Esophagus muscularis mucosa (tissue), 4 donors: ENCODE measurements around the gene DSCAML1. TPM values are rescaled to one million over a fixed set of nuclear protein-coding genes. Genes with fewer than 3 reads are reported as not detected.

Experiments used
- DNase-seq: peaks from one replicate; pipeline ENCODE4 v3.0.0-alpha.2; 2017; ENCODE audit errors: extremely low spot score
- H3K27ac ChIP-seq, 4 donors: fragments of 200-600 bp; sonication (generic); replicated peaks in 1 of 4; 1 replicate in 3 of 4; 2 replicates in 1 of 4; pipeline ENCODE4 v1.5.1; 2016 to 2019; ENCODE audit warnings: mild to moderate bottlenecking in 1 of 4
- H3K27me3 ChIP-seq, 4 donors: fragments of 200-600 bp; sonication (generic); one replicate each; pipeline versions ENCODE4 v1.5.1 to v1.6.0; 2016 to 2019
- H3K36me3 ChIP-seq, 4 donors: fragments of 200-600 bp; sonication (generic); one replicate each; pipeline ENCODE4 v1.5.1; 2016 to 2019
- H3K4me1 ChIP-seq, 4 donors: fragments of 200-600 bp; sonication (generic); one replicate each; pipeline ENCODE4 v1.5.1; 2016 to 2019
- H3K4me3 ChIP-seq, 4 donors: fragments of 200-600 bp; sonication (generic); 1 replicate in 2 of 4; 2 replicates in 2 of 4; pipeline ENCODE4 v1.5.1; 2016 to 2019; ENCODE audit warnings: mild to moderate bottlenecking in 4 of 4, moderate library complexity in 1 of 4
- H3K9me3 ChIP-seq, 4 donors: fragments of 200-600 bp; sonication (generic); 1 replicate in 3 of 4; 2 replicates in 1 of 4; pipeline ENCODE4 v1.5.1; 2016 to 2019
- EP300 ChIP-seq: sonication (generic); formaldehyde crosslinking; IDR thresholded peaks from one replicate; pipeline ENCODE4 v1.6.1; 2017; ENCODE audit warnings: antibody characterized with exemption
- POLR2A ChIP-seq: fragments of 450-650 bp; IDR thresholded peaks from one replicate; pipeline ENCODE4 v1.6.1; 2017; ENCODE audit warnings: antibody characterized with exemption, moderate library complexity, mild to moderate bottlenecking, low read depth
- POLR2AphosphoS5 ChIP-seq, 2 donors: sonication (generic); formaldehyde crosslinking; IDR thresholded peaks; one replicate each; pipeline ENCODE4 v1.6.1; 2017; ENCODE audit warnings: antibody characterized with exemption in 2 of 2
- WGBS: methylation state at CpG from one replicate; pipeline ENCODE4 v1.1.5; 2018; 5-methylcytosine and 5-hydroxymethylcytosine counted together
- intact Hi-C: fragments of 100-400 bp; cut with DNase I; formaldehyde crosslinking; loops from one replicate; pipeline ENCODE4 v1.15.1; 2023
- total RNA-seq, 4 donors: library from RNA; depleted of rRNA; stranded (reverse); fragments of >200 nt; gene quantifications; one replicate each; pipeline versions ENCODE4 v1.1.0 to v1.2.1, GENCODE V29; 2016
- TF ChIP-seq, protein P1 (sequence below), 3 experiments: fragments of 200-600 bp in 2 of 3; fragments of 450-650 bp in 1 of 3; sonication (generic) in 2 of 3; IDR thresholded peaks; one replicate each; pipeline ENCODE4 v1.5.1; 2017 to 2019; ENCODE audit warnings: antibody characterized with exemption in 3 of 3, mild to moderate bottlenecking in 2 of 3, moderate library complexity in 1 of 3

DSCAML1 gene
- total RNA-seq, 4 donors from 2014 or later: 0.50 to 5.8 (median 1.2) TPM

- intact Hi-C loops: no loop called here
- DNase-seq: no peak
These were observed 267.2 kb downstream of the DSCAML1 start for GRCh38 chr11:117529816-117530215.

DNA sequence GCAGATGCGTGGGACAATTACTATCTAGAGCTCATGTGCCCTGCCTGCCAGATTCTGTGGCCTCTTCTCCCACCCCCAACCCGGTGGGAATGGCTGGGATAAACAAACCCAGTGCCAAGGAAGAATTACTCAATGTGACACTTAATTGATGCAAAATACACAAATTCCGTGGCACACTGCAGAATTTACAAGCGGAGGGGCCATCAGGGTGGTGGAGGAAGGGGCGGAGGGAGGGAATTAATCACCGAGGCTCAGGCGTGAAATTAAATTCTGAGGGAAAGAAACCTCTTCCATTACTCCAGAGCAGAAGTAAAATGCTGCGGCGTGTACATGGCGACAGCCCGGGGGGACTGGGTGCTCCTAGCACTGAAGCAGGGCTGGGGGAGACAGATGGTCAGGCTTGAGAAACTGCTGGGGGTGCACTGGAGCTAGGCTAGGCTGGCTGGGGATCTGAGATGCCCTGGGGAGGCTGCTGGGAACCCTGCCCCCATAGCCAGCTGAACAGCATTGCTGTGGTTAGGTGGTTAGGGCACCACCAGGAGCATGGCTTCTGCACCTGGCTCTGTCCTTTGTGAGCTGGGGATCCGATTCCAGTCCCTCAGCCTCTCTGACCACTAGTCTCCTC, 268.8 kb downstream of the DSCAML1 start:
- peaks cover 0 to 8% (median 0%) of the 10 kb centered on the region in 4 donors for H3K36me3 ChIP-seq
- no peak for DNase-seq
- H3K4me1 ChIP-seq: no peaks in the 10 kb centered on the region
- no peak for TF ChIP-seq POLR2A
- no peak for TF ChIP-seq POLR2AphosphoS5 (IDR thresholded peaks at IDR 0.05)
- no peak for TF ChIP-seq EP300
- TF ChIP-seq, protein P1, sequence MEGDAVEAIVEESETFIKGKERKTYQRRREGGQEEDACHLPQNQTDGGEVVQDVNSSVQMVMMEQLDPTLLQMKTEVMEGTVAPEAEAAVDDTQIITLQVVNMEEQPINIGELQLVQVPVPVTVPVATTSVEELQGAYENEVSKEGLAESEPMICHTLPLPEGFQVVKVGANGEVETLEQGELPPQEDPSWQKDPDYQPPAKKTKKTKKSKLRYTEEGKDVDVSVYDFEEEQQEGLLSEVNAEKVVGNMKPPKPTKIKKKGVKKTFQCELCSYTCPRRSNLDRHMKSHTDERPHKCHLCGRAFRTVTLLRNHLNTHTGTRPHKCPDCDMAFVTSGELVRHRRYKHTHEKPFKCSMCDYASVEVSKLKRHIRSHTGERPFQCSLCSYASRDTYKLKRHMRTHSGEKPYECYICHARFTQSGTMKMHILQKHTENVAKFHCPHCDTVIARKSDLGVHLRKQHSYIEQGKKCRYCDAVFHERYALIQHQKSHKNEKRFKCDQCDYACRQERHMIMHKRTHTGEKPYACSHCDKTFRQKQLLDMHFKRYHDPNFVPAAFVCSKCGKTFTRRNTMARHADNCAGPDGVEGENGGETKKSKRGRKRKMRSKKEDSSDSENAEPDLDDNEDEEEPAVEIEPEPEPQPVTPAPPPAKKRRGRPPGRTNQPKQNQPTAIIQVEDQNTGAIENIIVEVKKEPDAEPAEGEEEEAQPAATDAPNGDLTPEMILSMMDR (IDR thresholded peaks at IDR 0.05): no peak
- no peak overlapping the region for H3K4me3 ChIP-seq
- 59% methylated on average over 12 of the region's 12 CpGs for WGBS
- no peak overlapping the region for H3K27ac ChIP-seq
- peaks cover 0 to 43% (median 2%) of the 10 kb centered on the region in 4 donors for H3K27me3 ChIP-seq
- no peaks in the 10 kb centered on the region for H3K9me3 ChIP-seq
- intact Hi-C loops: no loop called here

More at GRCh38 chr11:117529816-117530215, 267.2 kb downstream of the DSCAML1 start:
- Histone ChIP-seq H3K36me3 (peaks cover 0 to 3% (median 0%) of the 10 kb centered on the region in 4 donors), H3K4me1 (no peaks in the 10 kb centered on the region), H3K4me3 (no peak overlapping the region), H3K9me3 (no peaks in the 10 kb centered on the region), H3K27me3 (peaks cover 0 to 54% (median 2%) of the 10 kb centered on the region in 4 donors), H3K27ac (no peak overlapping the region)
- 71% methylated on average over 17 of the region's 18 CpGs for WGBS
- TF ChIP-seq EP300 (no peak), POLR2A (no peak), POLR2AphosphoS5 (IDR thresholded peaks at IDR 0.05) (no peak)
- TF ChIP-seq, protein P1 (IDR thresholded peaks at IDR 0.05): no peak

GRCh38 chr11:117527271-117527670, 269.7 kb downstream of the DSCAML1 start:
- Histone ChIP-seq H3K27me3 (peaks cover 0 to 42% (median 0%) of the 10 kb centered on the region in 4 donors), H3K27ac (no peak overlapping the region), H3K9me3 (no peaks in the 10 kb centered on the region), H3K36me3 (peaks cover 0 to 8% (median 0%) of the 10 kb centered on the region in 4 donors), H3K4me3 (no peak overlapping the region), H3K4me1 (no peaks in the 10 kb centered on the region)
- intact Hi-C loops: no loop called here
- TF ChIP-seq POLR2AphosphoS5 (IDR thresholded peaks at IDR 0.05) (no peak), EP300 (no peak), POLR2A (no peak)
- TF ChIP-seq, protein P1 (IDR thresholded peaks at IDR 0.05): no peak
- no peak for DNase-seq
- whole genome bisulfite sequencing: 81% methylated on average over 7 of the region's 7 CpGs

- peaks cover 0 to 36% (median 0%) of the 10 kb centered on the region in 4 donors for H3K27me3 ChIP-seq
- no peak for TF ChIP-seq POLR2A
- TF ChIP-seq, protein P1 (IDR thresholded peaks at IDR 0.05): no peak
- TF ChIP-seq POLR2AphosphoS5 (IDR thresholded peaks at IDR 0.05): no peak
- no peak for TF ChIP-seq EP300
- DNase-seq: no peak
- no peaks in the 10 kb centered on the region for H3K9me3 ChIP-seq
- H3K4me1 ChIP-seq: no peaks in the 10 kb centered on the region
- intact Hi-C loops: no loop called here
- H3K36me3 ChIP-seq: peaks cover 0 to 8% (median 0%) of the 10 kb centered on the region in 4 donors
- H3K27ac ChIP-seq: no peak overlapping the region
- 90% methylated on average over 10 of the region's 10 CpGs for WGBS
- no peak overlapping the region for H3K4me3 ChIP-seq
These were observed 271.0 kb downstream of the DSCAML1 start for GRCh38 chr11:117525866-117526542.
